ENCODE results near the gene GJB2.

GJB2 gene

GRCh38 chr13:20209948-20210347 is 17.2 kb upstream of the GJB2 start:
- Histone ChIP-seq H3K9ac (no peak overlapping the region), H3K27me3 (ENCODE audit: insufficient read depth, low read depth) (no peaks in the 10 kb centered on the region), H4K20me1 (ENCODE audit: insufficient read depth) (no peaks in the 10 kb centered on the region), H3K4me3 (IDR thresholded peaks at IDR 0.05; ENCODE audit: insufficient read depth, low read depth, low read length) (no peak overlapping the region), H2AFZ (ENCODE audit: low read depth) (no peak overlapping the region), H3K36me3 (ENCODE audit: insufficient read depth) (no peaks in the 10 kb centered on the region), H3K4me1 (ENCODE audit: low read depth, poor library complexity, severe bottlenecking) (no peaks in the 10 kb centered on the region), H3K4me2 (no peak overlapping the region), H3K27ac (no peak overlapping the region), H3K79me2 (ENCODE audit: insufficient read depth, low read depth) (no peaks in the 10 kb centered on the region)
- TF ChIP-seq CTCF (conservative IDR thresholded peaks at IDR 0.05; ENCODE audit: low read depth, low read length): no peak

- no peaks in the 10 kb centered on the region for H3K4me1 ChIP-seq (ENCODE audit: low read depth, poor library complexity, severe bottlenecking)
Observed at GRCh38 chr13:20206698-20207235, 14.0 kb upstream of the GJB2 start.

GRCh38 chr13:20206065-20206697 is 13.4 kb upstream of the GJB2 start:
- no peaks in the 10 kb centered on the region for H3K4me1 ChIP-seq (ENCODE audit: low read depth, poor library complexity, severe bottlenecking)
- no peaks in the 10 kb centered on the region for H3K79me2 ChIP-seq (ENCODE audit: insufficient read depth, low read depth)
- no peak overlapping the region for H3K4me2 ChIP-seq
- H3K4me3 ChIP-seq (IDR thresholded peaks at IDR 0.05; ENCODE audit: insufficient read depth, low read depth, low read length): no peak overlapping the region
- H3K9ac ChIP-seq: no peak overlapping the region
- no peaks in the 10 kb centered on the region for H3K27me3 ChIP-seq (ENCODE audit: insufficient read depth, low read depth)
- no peaks in the 10 kb centered on the region for H3K36me3 ChIP-seq (ENCODE audit: insufficient read depth)
- H2AFZ ChIP-seq (ENCODE audit: low read depth): no peak overlapping the region
- no peak for TF ChIP-seq CTCF (conservative IDR thresholded peaks at IDR 0.05; ENCODE audit: low read depth, low read length)
- no peaks in the 10 kb centered on the region for H4K20me1 ChIP-seq (ENCODE audit: insufficient read depth)
- no peak overlapping the region for H3K27ac ChIP-seq

More at GRCh38 chr13:20206698-20207235, 14.0 kb upstream of the GJB2 start:
- no peak for TF ChIP-seq CTCF (conservative IDR thresholded peaks at IDR 0.05; ENCODE audit: low read depth, low read length)
- Histone ChIP-seq H3K36me3 (ENCODE audit: insufficient read depth) (no peaks in the 10 kb centered on the region), H3K4me2 (no peak overlapping the region), H3K27ac (no peak overlapping the region), H4K20me1 (ENCODE audit: insufficient read depth) (no peaks in the 10 kb centered on the region), H3K27me3 (ENCODE audit: insufficient read depth, low read depth) (no peaks in the 10 kb centered on the region), H3K9ac (no peak overlapping the region), H3K79me2 (ENCODE audit: insufficient read depth, low read depth) (no peaks in the 10 kb centered on the region), H3K4me3 (IDR thresholded peaks at IDR 0.05; ENCODE audit: insufficient read depth, low read depth, low read length) (no peak overlapping the region), H2AFZ (ENCODE audit: low read depth) (no peak overlapping the region)

GRCh38 chr13:20198781-20199180 is 6.0 kb upstream of the GJB2 start:
- no peak overlapping the region for H3K4me2 ChIP-seq
- H3K9ac ChIP-seq: no peak overlapping the region
- H3K27ac ChIP-seq: no peak overlapping the region
- H4K20me1 ChIP-seq (ENCODE audit: insufficient read depth): no peaks in the 10 kb centered on the region
- TF ChIP-seq CTCF (conservative IDR thresholded peaks at IDR 0.05; ENCODE audit: low read depth, low read length): no peak
- peaks cover 14% of the 10 kb centered on the region for H3K4me1 ChIP-seq (ENCODE audit: low read depth, poor library complexity, severe bottlenecking)
- H2AFZ ChIP-seq (ENCODE audit: low read depth): no peak overlapping the region
- H3K27me3 ChIP-seq (ENCODE audit: insufficient read depth, low read depth): peaks cover 9% of the 10 kb centered on the region
- H3K79me2 ChIP-seq (ENCODE audit: insufficient read depth, low read depth): no peaks in the 10 kb centered on the region
- H3K36me3 ChIP-seq (ENCODE audit: insufficient read depth): no peaks in the 10 kb centered on the region
- no peak overlapping the region for H3K4me3 ChIP-seq (IDR thresholded peaks at IDR 0.05; ENCODE audit: insufficient read depth, low read depth, low read length)
